H9 (cell line): ENCODE measurements around the gene RAB14. TPM values are rescaled to one million over a fixed set of nuclear protein-coding genes. Genes with fewer than 3 reads are reported as not detected.

ENCODE experiments used
- DNase-seq: peaks from one replicate; pipeline ENCODE4 v3.0.0-alpha.2; 2017
- H2AFZ ChIP-seq: one replicate; pipeline ENCODE4 v1.6.1; 2013; ENCODE audit warnings: mild to moderate bottlenecking, low read length, control low read depth, moderate library complexity
- H2AK5ac ChIP-seq: 2 replicates; pipeline ENCODE4 v1.6.1; 2013; ENCODE audit warnings: low read length, control low read depth, mixed read lengths; ENCODE audit not compliant: insufficient read length
- H2BK120ac ChIP-seq: one replicate; pipeline ENCODE4 v1.6.1; 2013; ENCODE audit warnings: low read depth, mild to moderate bottlenecking, low read length, control low read depth, inconsistent platforms; ENCODE audit not compliant: poor library complexity, severe bottlenecking
- H2BK12ac ChIP-seq: 2 replicates; pipeline ENCODE4 v1.6.1; 2013; ENCODE audit warnings: low read length, control low read depth, mixed read lengths, low read depth; ENCODE audit not compliant: insufficient read length
- H2BK15ac ChIP-seq: 2 replicates; pipeline ENCODE4 v1.6.1; 2013; ENCODE audit warnings: low read depth, low read length, control low read depth
- H2BK20ac ChIP-seq: one replicate; pipeline ENCODE4 v1.6.1; 2013; ENCODE audit warnings: low read depth, mild to moderate bottlenecking, low read length, control low read depth, inconsistent platforms; ENCODE audit not compliant: poor library complexity, severe bottlenecking
- H2BK5ac ChIP-seq: 2 replicates; pipeline ENCODE4 v1.6.1; 2013; ENCODE audit warnings: low read length, control low read depth, mixed read lengths; ENCODE audit not compliant: insufficient read length
- H3K14ac ChIP-seq: 2 replicates; pipeline ENCODE4 v1.6.1; 2013; ENCODE audit warnings: low read length, control low read depth; ENCODE audit not compliant: insufficient read depth
- H3K18ac ChIP-seq: 2 replicates; pipeline ENCODE4 v1.6.1; 2013; ENCODE audit warnings: low read depth, mild to moderate bottlenecking, mixed read lengths, low read length, control low read depth; ENCODE audit not compliant: insufficient read length
- H3K23ac ChIP-seq: 2 replicates; pipeline ENCODE4 v1.6.1; 2013; ENCODE audit warnings: low read length, control low read depth, mixed read lengths, low read depth; ENCODE audit not compliant: insufficient read length
- H3K23me2 ChIP-seq: 2 replicates; pipeline ENCODE4 v1.6.1; 2013; ENCODE audit warnings: low read depth, mild to moderate bottlenecking, mixed read lengths, low read length, control low read depth; ENCODE audit not compliant: insufficient read length, poor library complexity, severe bottlenecking
- H3K27ac ChIP-seq: 2 replicates; pipeline ENCODE4 v1.5.1; 2013; ENCODE audit warnings: low read length, control low read depth, mixed read lengths, low read depth; ENCODE audit not compliant: insufficient read length
- H3K27me3 ChIP-seq: 2 replicates; pipeline ENCODE4 v1.6.1; 2013; ENCODE audit warnings: low read length, control low read depth, inconsistent platforms; ENCODE audit not compliant: insufficient read depth
- H3K4ac ChIP-seq: 2 replicates; pipeline ENCODE4 v1.6.1; 2013; ENCODE audit warnings: low read depth, mild to moderate bottlenecking, control low read depth, inconsistent platforms, low read length, moderate library complexity
- H3K4me1 ChIP-seq: 2 replicates; pipeline ENCODE4 v1.6.1; 2013; ENCODE audit warnings: low read length, control low read depth, inconsistent platforms; ENCODE audit not compliant: insufficient read depth
- H3K4me2 ChIP-seq: 2 replicates; pipeline ENCODE4 v1.6.1; 2013; ENCODE audit warnings: low read length, control low read depth, mixed read lengths; ENCODE audit not compliant: insufficient read length, insufficient read depth
- H3K56ac ChIP-seq: 2 replicates; pipeline ENCODE4 v1.6.1; 2013; ENCODE audit warnings: low read depth, mild to moderate bottlenecking, mixed read lengths, low read length, control low read depth; ENCODE audit not compliant: insufficient read length
- H3K79me1 ChIP-seq: 2 replicates; pipeline ENCODE4 v1.6.1; 2013; ENCODE audit warnings: low read depth, mild to moderate bottlenecking, moderate library complexity, low read length, control low read depth, inconsistent platforms; ENCODE audit not compliant: insufficient read depth, poor library complexity, severe bottlenecking
- H3K79me2 ChIP-seq: 2 replicates; pipeline ENCODE4 v1.6.1; 2013; ENCODE audit warnings: low read length, control low read depth, inconsistent platforms; ENCODE audit not compliant: insufficient read depth
- H3K9ac ChIP-seq: 2 replicates; pipeline ENCODE4 v1.6.1; 2013; ENCODE audit warnings: low read length, control low read depth, mixed read lengths; ENCODE audit not compliant: insufficient read length; ENCODE audit errors: extremely low read depth
- H3K9me3 ChIP-seq: one replicate; pipeline ENCODE4 v1.6.1; 2013; ENCODE audit warnings: low read depth, low read length, inconsistent platforms; ENCODE audit not compliant: control insufficient read depth
- H3T11ph ChIP-seq: one replicate; pipeline ENCODE4 v1.6.1; 2013; ENCODE audit warnings: mild to moderate bottlenecking, low read length, control low read depth, inconsistent platforms
- H4K20me1 ChIP-seq: one replicate; pipeline ENCODE4 v1.6.1; 2013; ENCODE audit not compliant: control insufficient read depth, insufficient read length, insufficient read depth
- H4K5ac ChIP-seq: 2 replicates; pipeline ENCODE4 v1.6.1; 2013; ENCODE audit warnings: low read depth, mild to moderate bottlenecking, mixed read lengths, low read length, control low read depth; ENCODE audit not compliant: insufficient read length
- H4K8ac ChIP-seq: replicated peaks from 2 replicates; pipeline ENCODE4 v1.6.1; 2013; ENCODE audit warnings: low read length, control low read depth, mixed read lengths, low read depth; ENCODE audit not compliant: insufficient read length
- H4K91ac ChIP-seq: 2 replicates; pipeline ENCODE4 v1.6.1; 2013; ENCODE audit warnings: low read depth, mild to moderate bottlenecking, moderate library complexity, mixed read lengths, low read length, control low read depth; ENCODE audit not compliant: insufficient read length
- H3K27ac Mint-ChIP-seq, 3 experiments: 2 replicates in 2 of 3; 3 replicates in 1 of 3; pipeline ENCODE4 v1.8.0; 2020 to 2021; ENCODE audit warnings: mixed read lengths in 3 of 3, mild to moderate bottlenecking in 1 of 3, moderate library complexity in 1 of 3
- H3K27me3 Mint-ChIP-seq: 2 replicates; pipeline ENCODE4 v1.8.0; 2021; ENCODE audit warnings: low read depth, mild to moderate bottlenecking, moderate library complexity, mixed read lengths
- H3K36me3 Mint-ChIP-seq, 3 experiments: 2 replicates in 2 of 3; 3 replicates in 1 of 3; pipeline ENCODE4 v1.8.0; 2020 to 2021; ENCODE audit warnings: low read depth in 3 of 3, mixed read lengths in 3 of 3; ENCODE audit not compliant: insufficient read depth in 1 of 3
- H3K4me1 Mint-ChIP-seq, 2 experiments: 2 replicates each; pipeline ENCODE4 v1.8.0; 2020; ENCODE audit warnings: mixed read lengths in 2 of 2
- H3K4me3 Mint-ChIP-seq, 2 experiments: 2 replicates in 1 of 2; 3 replicates in 1 of 2; pipeline ENCODE4 v1.8.0; 2020 to 2021; ENCODE audit warnings: mild to moderate bottlenecking in 2 of 2, mixed read lengths in 2 of 2, moderate library complexity in 1 of 2
- H3K9me3 Mint-ChIP-seq, 2 experiments: 2 replicates in 1 of 2; 3 replicates in 1 of 2; pipeline ENCODE4 v1.8.0; 2020; ENCODE audit warnings: mild to moderate bottlenecking in 2 of 2, mixed read lengths in 2 of 2, moderate library complexity in 1 of 2
- WGBS: extraction: QIAGEN DNeasy Blood & Tissue Kit; methylation state at CpG from one replicate; pipeline ENCODE4 v1.1.7; 2013; ENCODE audit warnings: missing lambda C conversion rate, low lambda C conversion rate, mixed read lengths; ENCODE audit not compliant: insufficient read length; ENCODE audit errors: extremely low coverage; 5-methylcytosine and 5-hydroxymethylcytosine counted together
- total RNA-seq: library from RNA; stranded (reverse); gene quantifications from 2 replicates; pipeline ENCODE4 v1.2.1, GENCODE V29; 2021
- TF ChIP-seq, protein P1 (sequence below): fragments of 200-600 bp; sonication (generic); conservative IDR thresholded peaks from 3 replicates; pipeline ENCODE4 v1.8.0; 2021; ENCODE audit warnings: antibody characterized with exemption, mild to moderate bottlenecking

The RAB14 gene
- total RNA-seq, 1 experiment from 2014 or later, result 33.6 TPM

DNA sequence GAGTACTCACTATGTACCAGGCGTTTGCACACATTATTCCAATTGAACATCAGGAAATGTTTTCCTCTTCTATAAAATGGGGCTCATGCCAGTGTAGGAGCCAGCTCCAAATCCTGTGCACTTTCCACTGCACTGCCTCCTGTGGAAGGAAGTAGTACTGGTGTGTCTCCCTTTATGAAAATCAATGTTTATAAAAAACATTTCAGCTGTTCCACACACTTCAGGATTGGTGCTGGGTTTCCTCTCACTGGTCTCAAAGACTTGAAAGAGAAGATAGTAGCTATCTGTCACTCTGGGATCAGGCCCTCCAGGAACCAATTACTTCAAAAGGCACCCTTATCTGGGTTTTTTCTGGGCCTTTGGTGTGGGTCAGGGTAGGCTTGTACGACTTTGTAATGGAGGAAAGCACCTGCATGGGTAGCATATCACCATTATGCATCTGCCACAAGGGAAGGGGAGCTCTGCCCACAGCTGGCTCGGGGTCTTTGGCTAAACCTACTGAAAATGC, 32.5 kb downstream of the RAB14 start:
- no peak overlapping the region for H2BK12ac ChIP-seq
- no peak overlapping the region for H4K91ac ChIP-seq
- H3K4me2 ChIP-seq, result no peak overlapping the region
- no peaks in the 10 kb centered on the region for H3K27me3 ChIP-seq
- Mint-ChIP-seq H3K9me3 (no peaks in the 10 kb centered on the region), H3K27ac (peak overlapping the region in 1 of 3 experiments; percentile 50; a peak in 1 of 7 replicates), H3K4me3 (no peak overlapping the region), H3K4me1 (0 out of 4 replicates have a peak, but pooled peaks cover 0 to 3% of the 10 kb centered on the region in 2 experiments), H3K27me3 (no peaks in the 10 kb centered on the region), H3K36me3 (peaks cover 2 to 50% (median 29%) of the 10 kb centered on the region in 3 experiments; a peak in 6 of 7 replicates)
- WGBS, result no CpG with 5 or more reads among the region's 3 CpGs
- no peak overlapping the region for H4K5ac ChIP-seq
- TF ChIP-seq, protein P1, sequence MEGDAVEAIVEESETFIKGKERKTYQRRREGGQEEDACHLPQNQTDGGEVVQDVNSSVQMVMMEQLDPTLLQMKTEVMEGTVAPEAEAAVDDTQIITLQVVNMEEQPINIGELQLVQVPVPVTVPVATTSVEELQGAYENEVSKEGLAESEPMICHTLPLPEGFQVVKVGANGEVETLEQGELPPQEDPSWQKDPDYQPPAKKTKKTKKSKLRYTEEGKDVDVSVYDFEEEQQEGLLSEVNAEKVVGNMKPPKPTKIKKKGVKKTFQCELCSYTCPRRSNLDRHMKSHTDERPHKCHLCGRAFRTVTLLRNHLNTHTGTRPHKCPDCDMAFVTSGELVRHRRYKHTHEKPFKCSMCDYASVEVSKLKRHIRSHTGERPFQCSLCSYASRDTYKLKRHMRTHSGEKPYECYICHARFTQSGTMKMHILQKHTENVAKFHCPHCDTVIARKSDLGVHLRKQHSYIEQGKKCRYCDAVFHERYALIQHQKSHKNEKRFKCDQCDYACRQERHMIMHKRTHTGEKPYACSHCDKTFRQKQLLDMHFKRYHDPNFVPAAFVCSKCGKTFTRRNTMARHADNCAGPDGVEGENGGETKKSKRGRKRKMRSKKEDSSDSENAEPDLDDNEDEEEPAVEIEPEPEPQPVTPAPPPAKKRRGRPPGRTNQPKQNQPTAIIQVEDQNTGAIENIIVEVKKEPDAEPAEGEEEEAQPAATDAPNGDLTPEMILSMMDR, result peak; percentile 51
- H2AK5ac ChIP-seq, result no peak overlapping the region
- no peak overlapping the region for H2BK15ac ChIP-seq
- H4K20me1 ChIP-seq, result no peaks in the 10 kb centered on the region
- H3K14ac ChIP-seq, result no peak overlapping the region
- H3K27ac ChIP-seq, result no peak overlapping the region
- H4K8ac ChIP-seq, result no peak overlapping the region
- no peak overlapping the region for H2BK20ac ChIP-seq
- H3K4ac ChIP-seq, result no peak overlapping the region
- DNase-seq, result no peak
- no peak overlapping the region for H3K18ac ChIP-seq
- H3T11ph ChIP-seq, result no peak overlapping the region
- H3K9me3 ChIP-seq, result no peaks in the 10 kb centered on the region
- no peaks in the 10 kb centered on the region for H3K79me1 ChIP-seq
- H3K79me2 ChIP-seq, result no peaks in the 10 kb centered on the region
- H3K4me1 ChIP-seq, result 0 out of 2 replicates have a peak, but pooled peaks cover 2% of the 10 kb centered on the region
- H2AFZ ChIP-seq, result no peak overlapping the region
- H3K23me2 ChIP-seq, result no peaks in the 10 kb centered on the region
- no peak overlapping the region for H3K9ac ChIP-seq
- no peak overlapping the region for H2BK120ac ChIP-seq
- H3K23ac ChIP-seq, result no peak overlapping the region
- no peak overlapping the region for H2BK5ac ChIP-seq
- no peak overlapping the region for H3K56ac ChIP-seq
